Sigmoid colon (tissue), 7 donors: ENCODE results near the gene CTXND2. TPM values are rescaled to one million over a fixed set of nuclear protein-coding genes. Genes with fewer than 3 reads are reported as not detected.
"Not testable (repeated sequence)": the region's sequence is repeated elsewhere in the genome, so short reads cannot be mapped to it uniquely, and the experiment has no call there.

Source experiments
- DNase-seq: peaks from one replicate; pipeline ENCODE4 v3.0.0-alpha.2; 2019
- H3K27ac ChIP-seq, 4 donors: fragments of 200-600 bp; sonication (generic); one replicate each; pipeline ENCODE4 v1.5.1; 2016 to 2019; ENCODE audit warnings: mild to moderate bottlenecking in 1 of 4
- H3K27me3 ChIP-seq, 3 donors: fragments of 200-600 bp; sonication (generic); one replicate each; pipeline ENCODE4 v1.5.1; 2019; ENCODE audit warnings: mild to moderate bottlenecking in 1 of 3
- H3K36me3 ChIP-seq, 4 donors: fragments of 200-600 bp; sonication (generic); one replicate each; pipeline ENCODE4 v1.5.1; 2016 to 2019
- H3K4me1 ChIP-seq, 4 donors: fragments of 200-600 bp; sonication (generic); one replicate each; pipeline ENCODE4 v1.5.1; 2017 to 2019
- H3K4me3 ChIP-seq, 4 donors: fragments of 200-600 bp; sonication (generic); one replicate each; pipeline ENCODE4 v1.5.1; 2017 to 2019; ENCODE audit warnings: mild to moderate bottlenecking in 2 of 4, moderate library complexity in 1 of 4
- H3K9me3 ChIP-seq, 4 donors: fragments of 200-600 bp in 3 of 4; sonication (generic) in 3 of 4; one replicate each; pipeline versions ENCODE4 v1.5.1 to v1.6.1; 2013 to 2019
- EP300 ChIP-seq, 4 donors: sonication (generic); formaldehyde crosslinking; IDR thresholded peaks; one replicate each; pipeline ENCODE4 v1.6.1; 2017; ENCODE audit warnings: antibody characterized with exemption in 4 of 4
- POLR2A ChIP-seq, 2 donors: fragments of 450-650 bp; IDR thresholded peaks; one replicate each; pipeline ENCODE4 v1.6.1; 2016; ENCODE audit warnings: antibody characterized with exemption in 2 of 2, mild to moderate bottlenecking in 2 of 2, moderate library complexity in 2 of 2
- POLR2AphosphoS5 ChIP-seq, 4 donors: sonication (generic); formaldehyde crosslinking; IDR thresholded peaks; one replicate each; pipeline ENCODE4 v1.6.1; 2017; ENCODE audit warnings: antibody characterized with exemption in 4 of 4
- WGBS, 2 donors: extraction: QIAGEN DNeasy Blood & Tissue Kit; methylation state at CpG; one replicate each; pipeline ENCODE4 v1.1.7; 2013; 5-methylcytosine and 5-hydroxymethylcytosine counted together
- intact Hi-C: fragments of 100-400 bp; cut with DNase I; formaldehyde crosslinking; loops from one replicate; pipeline ENCODE4 v1.15.1; 2023
- polyA plus RNA-seq, 3 donors: library from polyadenylated mRNA; stranded (reverse); fragments of 200-250 nt; gene quantifications; one replicate each; pipeline ENCODE4 v1.2.3, GENCODE V29; 2013
- total RNA-seq, 4 donors: library from RNA; depleted of rRNA; stranded (reverse); fragments of >200 nt; gene quantifications; one replicate each; pipeline ENCODE4 v1.1.0, GENCODE V29; 2016
- TF ChIP-seq, protein P1 (sequence below), 4 experiments: fragments of 450-650 bp in 3 of 4; fragments of 200-600 bp in 1 of 4; IDR thresholded peaks; one replicate each; pipeline ENCODE4 v1.5.1; 2016 to 2019; ENCODE audit warnings: antibody characterized with exemption in 4 of 4, mild to moderate bottlenecking in 3 of 4, moderate library complexity in 2 of 4
- donor health status: healthy with polysubstance abuse.
- donor health status: Bipolar disorder and iron deficiency.
- donor health status: healthy.

CTXND2 gene
- total RNA-seq, result not detected
- polyA plus RNA-seq, result not detected

DNA sequence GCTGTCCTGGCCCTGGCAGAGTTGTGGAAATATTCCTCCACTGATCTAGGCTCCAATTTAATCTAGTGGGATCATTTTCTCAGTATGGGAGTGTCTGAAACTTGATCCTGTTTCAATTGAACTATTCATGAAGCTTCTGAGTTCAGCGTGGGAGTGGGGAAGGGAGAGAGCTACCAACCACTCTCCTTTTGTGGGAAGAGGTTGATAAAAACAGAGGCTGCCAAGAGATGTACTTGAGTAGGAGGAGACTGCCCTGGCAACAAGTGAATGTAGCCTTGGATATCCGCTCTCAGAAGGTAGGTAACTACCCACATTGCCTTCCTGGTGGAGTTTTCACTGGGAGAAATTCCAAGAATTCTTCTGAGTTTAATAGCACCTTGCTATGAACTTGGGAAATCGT, at the start of gene CTXND2:
CTXND2 (plus strand) TSS at position 119 of the 400 bp plus-strand sequence. CDS start 25,179 bp downstream, outside the sequence.
- WGBS, 2 donors, result 32 to 64% methylated on average over 3 of the region's 3 CpGs
- intact Hi-C loops, result no loop called here
- Histone ChIP-seq H3K36me3 (no peaks in the 10 kb centered on the region), H3K4me1 (no peaks in the 10 kb centered on the region), H3K27ac (no peak within 1 kb of the TSS), H3K27me3 (no peaks in the 10 kb centered on the region), H3K9me3 (no peaks in the 10 kb centered on the region), H3K4me3 (no peak within 1 kb of the TSS)
- DNase-seq, result no peak
- no peak for TF ChIP-seq POLR2A (IDR thresholded peaks at IDR 0.05)
- TF ChIP-seq, protein P1, sequence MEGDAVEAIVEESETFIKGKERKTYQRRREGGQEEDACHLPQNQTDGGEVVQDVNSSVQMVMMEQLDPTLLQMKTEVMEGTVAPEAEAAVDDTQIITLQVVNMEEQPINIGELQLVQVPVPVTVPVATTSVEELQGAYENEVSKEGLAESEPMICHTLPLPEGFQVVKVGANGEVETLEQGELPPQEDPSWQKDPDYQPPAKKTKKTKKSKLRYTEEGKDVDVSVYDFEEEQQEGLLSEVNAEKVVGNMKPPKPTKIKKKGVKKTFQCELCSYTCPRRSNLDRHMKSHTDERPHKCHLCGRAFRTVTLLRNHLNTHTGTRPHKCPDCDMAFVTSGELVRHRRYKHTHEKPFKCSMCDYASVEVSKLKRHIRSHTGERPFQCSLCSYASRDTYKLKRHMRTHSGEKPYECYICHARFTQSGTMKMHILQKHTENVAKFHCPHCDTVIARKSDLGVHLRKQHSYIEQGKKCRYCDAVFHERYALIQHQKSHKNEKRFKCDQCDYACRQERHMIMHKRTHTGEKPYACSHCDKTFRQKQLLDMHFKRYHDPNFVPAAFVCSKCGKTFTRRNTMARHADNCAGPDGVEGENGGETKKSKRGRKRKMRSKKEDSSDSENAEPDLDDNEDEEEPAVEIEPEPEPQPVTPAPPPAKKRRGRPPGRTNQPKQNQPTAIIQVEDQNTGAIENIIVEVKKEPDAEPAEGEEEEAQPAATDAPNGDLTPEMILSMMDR (IDR thresholded peaks at IDR 0.05), result no peak
- no peak for TF ChIP-seq POLR2AphosphoS5 (IDR thresholded peaks at IDR 0.05)
- TF ChIP-seq EP300 (IDR thresholded peaks at IDR 0.05), result no peak

DNA sequence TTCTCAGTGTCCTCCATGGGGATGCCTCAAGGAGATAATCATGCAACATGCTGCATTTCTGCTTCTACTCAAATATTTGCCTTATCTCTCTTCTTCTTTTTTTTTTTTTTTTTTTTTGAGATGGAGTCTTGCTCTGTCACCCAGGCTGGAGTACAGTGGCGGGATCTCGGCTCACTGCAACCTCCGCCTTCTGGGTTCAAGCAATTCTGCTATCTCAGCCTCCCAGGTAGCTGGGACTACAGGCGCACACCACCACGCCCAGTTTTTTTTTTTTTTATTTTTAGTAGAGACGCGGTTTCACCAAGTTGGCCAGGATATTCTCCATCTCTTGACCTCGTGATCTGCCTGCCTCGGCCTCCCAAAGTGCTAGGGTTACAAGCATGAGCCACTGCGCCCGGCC, 46.1 kb upstream of the CTXND2 start:
- H3K27me3 ChIP-seq, H3K27ac ChIP-seq, H3K4me1 ChIP-seq, H3K4me3 ChIP-seq, intact Hi-C loops, H3K9me3 ChIP-seq, DNase-seq: not testable (repeated sequence)
- H3K36me3 ChIP-seq, result peaks cover 0 to 68% (median 27%) of the 10 kb centered on the region in 4 donors
- WGBS, 2 donors, result 96 to 97% methylated on average over 11 of the region's 11 CpGs

DNA sequence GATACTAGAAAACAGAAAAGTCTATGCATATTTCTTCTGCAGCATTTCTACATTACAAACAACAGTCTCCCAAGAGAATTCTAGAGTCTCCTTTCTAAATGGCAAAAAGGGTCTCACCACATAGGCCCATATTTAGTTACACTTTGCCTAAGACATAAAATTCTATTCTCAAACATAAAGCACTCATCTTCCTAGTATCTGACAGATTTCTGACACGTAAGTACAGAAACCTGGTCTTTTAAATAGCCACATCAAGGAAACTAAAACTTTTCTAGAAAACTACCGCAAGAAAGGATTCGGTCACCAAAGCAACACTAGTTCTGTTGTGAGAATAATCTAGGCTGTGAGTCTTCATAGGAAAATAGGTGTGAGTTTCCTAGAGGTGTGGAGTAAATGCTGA, 45.3 kb upstream of the CTXND2 start:
- Histone ChIP-seq H3K36me3 (peaks cover 0 to 66% (median 19%) of the 10 kb centered on the region in 4 donors), H3K27ac (no peak overlapping the region), H3K4me1 (no peaks in the 10 kb centered on the region), H3K4me3 (no peak overlapping the region), H3K27me3 (no peaks in the 10 kb centered on the region), H3K9me3 (no peaks in the 10 kb centered on the region)
- no peak for DNase-seq
- TF ChIP-seq POLR2AphosphoS5 (IDR thresholded peaks at IDR 0.05) (no peak), EP300 (IDR thresholded peaks at IDR 0.05) (no peak), POLR2A (IDR thresholded peaks at IDR 0.05) (no peak)
- TF ChIP-seq, protein P1 (IDR thresholded peaks at IDR 0.05), result no peak
- WGBS, 2 donors, result 79 to 97% methylated on average over 3 of the region's 3 CpGs
- intact Hi-C loops, result no loop called here

DNA sequence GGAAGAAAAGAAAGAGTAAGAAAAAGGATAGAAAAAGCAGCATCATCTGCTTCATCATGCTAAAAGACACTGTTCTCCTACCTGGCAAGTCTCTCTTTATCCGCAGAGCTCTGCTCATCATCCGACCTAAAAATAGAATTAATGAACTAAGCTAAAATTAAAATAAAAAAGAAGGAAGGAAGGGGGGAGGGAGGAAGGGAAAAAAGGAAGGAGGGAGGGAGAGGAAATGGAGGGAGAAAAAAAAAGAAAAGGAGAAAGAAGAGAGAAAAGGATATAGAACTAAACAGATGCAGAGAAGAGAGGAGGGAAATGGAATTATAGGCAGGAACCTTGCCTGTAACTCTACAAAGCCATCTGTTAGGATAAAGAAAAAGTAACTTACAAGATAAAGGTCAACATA, 44.6 kb upstream of the CTXND2 start:
- TF ChIP-seq, protein P1 (IDR thresholded peaks at IDR 0.05), result no peak
- no peak for TF ChIP-seq EP300 (IDR thresholded peaks at IDR 0.05)
- TF ChIP-seq POLR2A (IDR thresholded peaks at IDR 0.05), result no peak
- no peak for TF ChIP-seq POLR2AphosphoS5 (IDR thresholded peaks at IDR 0.05)
- intact Hi-C loops, result no loop called here
- Histone ChIP-seq H3K4me3 (no peak overlapping the region), H3K36me3 (peaks cover 0 to 59% (median 13%) of the 10 kb centered on the region in 4 donors), H3K27ac (no peak overlapping the region), H3K4me1 (no peaks in the 10 kb centered on the region), H3K27me3 (no peaks in the 10 kb centered on the region), H3K9me3 (no peaks in the 10 kb centered on the region)
- no peak for DNase-seq
- WGBS, 2 donors, result 81 to 92% methylated on average over 2 of the region's 2 CpGs

DNA sequence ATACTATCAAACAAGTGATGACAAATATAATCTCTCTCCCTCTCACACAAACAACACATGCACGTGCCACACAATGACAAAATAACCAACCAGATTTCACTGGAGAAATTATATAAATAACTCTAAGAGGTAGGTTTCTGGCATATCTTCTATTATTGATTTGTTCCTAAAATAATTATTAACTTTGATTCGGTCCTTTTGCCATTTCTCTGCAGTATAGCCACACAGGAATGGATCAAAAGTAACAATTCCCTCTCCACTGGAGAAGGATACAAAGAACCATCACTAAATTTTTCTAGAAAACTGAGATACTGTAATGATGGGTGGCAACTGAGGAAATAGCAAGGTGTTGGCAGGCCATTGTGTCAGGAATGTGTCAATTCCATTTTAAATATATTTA, 44.0 kb upstream of the CTXND2 start:
- 95 to 96% methylated on average over 2 of the region's 2 CpGs for WGBS, 2 donors
- Histone ChIP-seq H3K27me3 (no peaks in the 10 kb centered on the region), H3K27ac (no peak overlapping the region), H3K9me3 (no peaks in the 10 kb centered on the region), H3K36me3 (peaks cover 0 to 57% (median 10%) of the 10 kb centered on the region in 4 donors), H3K4me3 (no peak overlapping the region), H3K4me1 (no peaks in the 10 kb centered on the region)
- intact Hi-C loops, result no loop called here
- no peak for TF ChIP-seq EP300 (IDR thresholded peaks at IDR 0.05)
- TF ChIP-seq, protein P1 (IDR thresholded peaks at IDR 0.05), result no peak
- no peak for TF ChIP-seq POLR2A (IDR thresholded peaks at IDR 0.05)
- TF ChIP-seq POLR2AphosphoS5 (IDR thresholded peaks at IDR 0.05), result no peak
- no peak for DNase-seq
